MM.1S (cell line): ENCODE data around the gene LTBR.
A peak's percentile ranks its signal among the peaks of the same experiment; 100 is the strongest.
"Not testable (repeated sequence)": the region's sequence is repeated elsewhere in the genome, so short reads cannot be mapped to it uniquely, and the experiment has no call there.

Experiments used
- DNase-seq: peaks from one replicate; pipeline ENCODE4 v3.0.0-alpha.2; 2015
- H2AFZ ChIP-seq: fragments of 300-600 bp; sonication (generic); 2 replicates; pipeline ENCODE4 v1.6.0; 2016; ENCODE audit warnings: antibody characterized with exemption, low read length
- H3F3A ChIP-seq: fragments of 300-600 bp; sonication (generic); 2 replicates; pipeline ENCODE4 v1.6.1; 2016; ENCODE audit warnings: mild to moderate bottlenecking, antibody characterized with exemption, low read length, moderate library complexity, mixed read lengths; ENCODE audit not compliant: insufficient read depth
- H3K27ac ChIP-seq: fragments of 300-600 bp; sonication (generic); 2 replicates; pipeline ENCODE4 v1.5.1; 2016; ENCODE audit warnings: mild to moderate bottlenecking, low read length
- H3K27me3 ChIP-seq: fragments of 300-600 bp; sonication (generic); replicated peaks from 2 replicates; pipeline ENCODE4 v1.6.0; 2016; ENCODE audit warnings: low read length; ENCODE audit not compliant: insufficient read depth
- H3K36me3 ChIP-seq: fragments of 300-600 bp; sonication (generic); replicated peaks from 2 replicates; pipeline ENCODE4 v1.6.1; 2016; ENCODE audit warnings: mild to moderate bottlenecking, low read length, mixed read lengths; ENCODE audit not compliant: insufficient read depth
- H3K4me1 ChIP-seq: fragments of 300-600 bp; sonication (generic); 2 replicates; pipeline ENCODE4 v1.6.1; 2016; ENCODE audit warnings: low read length, mixed read lengths
- H3K4me2 ChIP-seq: fragments of 300-600 bp; sonication (generic); 2 replicates; pipeline ENCODE4 v1.6.0; 2016; ENCODE audit warnings: low read depth, low read length
- H3K4me3 ChIP-seq: fragments of 300-600 bp; sonication (generic); 2 replicates; pipeline ENCODE4 v1.5.1; 2016; ENCODE audit warnings: low read length, mixed read lengths
- H3K79me2 ChIP-seq: fragments of 300-600 bp; sonication (generic); 2 replicates; pipeline ENCODE4 v1.6.1; 2016; ENCODE audit warnings: mixed run types, low read length, mixed read lengths
- H3K9ac ChIP-seq: fragments of 300-600 bp; sonication (generic); 2 replicates; pipeline ENCODE4 v1.6.1; 2016; ENCODE audit warnings: low read length, mixed read lengths
- H3K9me2 ChIP-seq: fragments of 300-600 bp; sonication (generic); replicated peaks from 2 replicates; pipeline ENCODE4 v1.6.1; 2016; ENCODE audit warnings: mild to moderate bottlenecking, low read length, mixed read lengths; ENCODE audit not compliant: insufficient read depth
- H3K9me3 ChIP-seq: fragments of 300-600 bp; sonication (generic); replicated peaks from 2 replicates; pipeline ENCODE4 v1.6.1; 2016; ENCODE audit warnings: mild to moderate bottlenecking, low read length, mixed read lengths; ENCODE audit not compliant: insufficient read depth
- H4K20me1 ChIP-seq: fragments of 300-600 bp; sonication (generic); 2 replicates; pipeline ENCODE4 v1.6.1; 2016; ENCODE audit warnings: mild to moderate bottlenecking, low read length, moderate library complexity, mixed read lengths; ENCODE audit not compliant: insufficient read depth
- EZH2 ChIP-seq: fragments of 300-600 bp; sonication (generic); optimal IDR thresholded peaks from 2 replicates; pipeline ENCODE3; 2017; ENCODE audit warnings: low read depth, mild to moderate bottlenecking, antibody characterized with exemption, low read length, mixed read lengths
- EZH2phosphoT487 ChIP-seq: fragments of 300-600 bp; sonication (generic); IDR thresholded peaks from 2 replicates; pipeline ENCODE4 v1.6.1; 2018; ENCODE audit warnings: antibody characterized with exemption, low read length
- TF ChIP-seq, protein P1 (sequence below): fragments of 300-600 bp; sonication (generic); IDR thresholded peaks from 2 replicates; pipeline ENCODE4 v1.5.1; 2016; ENCODE audit warnings: antibody characterized with exemption, low read length, mixed read lengths

The LTBR gene

DNA sequence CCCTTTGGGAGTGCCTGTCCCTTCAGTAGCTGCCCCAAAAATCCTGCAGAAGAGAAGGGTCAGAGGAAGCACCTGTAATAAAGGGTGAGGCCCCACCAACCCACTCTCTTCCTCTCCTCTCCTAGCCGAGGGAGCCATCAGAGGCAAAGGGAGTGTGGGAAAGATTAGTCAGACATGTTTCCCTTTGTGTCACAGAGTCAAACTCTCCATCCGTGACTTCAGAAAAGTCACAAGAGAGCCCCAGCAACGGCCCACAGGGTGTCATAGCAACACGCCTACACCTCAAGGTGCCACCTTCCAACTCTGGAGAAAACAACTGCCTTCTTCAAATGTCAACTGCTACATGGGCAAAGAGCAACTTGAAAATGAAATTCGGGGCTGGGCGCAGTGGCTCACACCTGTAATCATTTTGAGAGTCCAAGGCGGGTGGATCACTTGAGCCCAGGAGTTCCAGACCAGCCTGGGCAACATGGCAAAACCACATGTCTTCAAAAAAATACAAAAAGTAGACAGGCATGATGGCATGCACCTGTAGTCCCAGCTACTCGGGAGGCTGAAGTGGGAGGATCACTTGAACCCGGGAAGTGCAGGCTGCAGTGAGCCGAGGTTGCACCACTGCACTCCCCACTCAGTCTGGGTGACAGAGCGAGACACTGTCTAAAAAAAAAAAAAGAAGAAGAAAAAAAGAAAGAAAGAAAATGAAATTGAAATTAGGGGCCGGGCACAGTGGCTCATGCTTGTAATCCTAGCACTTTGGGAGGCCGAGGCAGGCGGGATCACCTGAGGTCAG lies 43.1 kb downstream of the LTBR start:
- no peaks in the 10 kb centered on the region for H3K79me2 ChIP-seq
- peaks cover 9% of the 10 kb centered on the region for H3K4me1 ChIP-seq
- DNase-seq, result peak; percentile 58
- H3K9me3 ChIP-seq, result no peaks in the 10 kb centered on the region
- H2AFZ ChIP-seq, result peak overlapping the region; percentile 40
- H3K4me2 ChIP-seq, result 0 out of 2 replicates have a peak overlapping the region, but pooled peaks have one; percentile 12
- peak overlapping the region; percentile 60 for H3K27ac ChIP-seq
- no peaks in the 10 kb centered on the region for H3K9me2 ChIP-seq
- H4K20me1 ChIP-seq, result no peaks in the 10 kb centered on the region
- TF ChIP-seq, protein P1, sequence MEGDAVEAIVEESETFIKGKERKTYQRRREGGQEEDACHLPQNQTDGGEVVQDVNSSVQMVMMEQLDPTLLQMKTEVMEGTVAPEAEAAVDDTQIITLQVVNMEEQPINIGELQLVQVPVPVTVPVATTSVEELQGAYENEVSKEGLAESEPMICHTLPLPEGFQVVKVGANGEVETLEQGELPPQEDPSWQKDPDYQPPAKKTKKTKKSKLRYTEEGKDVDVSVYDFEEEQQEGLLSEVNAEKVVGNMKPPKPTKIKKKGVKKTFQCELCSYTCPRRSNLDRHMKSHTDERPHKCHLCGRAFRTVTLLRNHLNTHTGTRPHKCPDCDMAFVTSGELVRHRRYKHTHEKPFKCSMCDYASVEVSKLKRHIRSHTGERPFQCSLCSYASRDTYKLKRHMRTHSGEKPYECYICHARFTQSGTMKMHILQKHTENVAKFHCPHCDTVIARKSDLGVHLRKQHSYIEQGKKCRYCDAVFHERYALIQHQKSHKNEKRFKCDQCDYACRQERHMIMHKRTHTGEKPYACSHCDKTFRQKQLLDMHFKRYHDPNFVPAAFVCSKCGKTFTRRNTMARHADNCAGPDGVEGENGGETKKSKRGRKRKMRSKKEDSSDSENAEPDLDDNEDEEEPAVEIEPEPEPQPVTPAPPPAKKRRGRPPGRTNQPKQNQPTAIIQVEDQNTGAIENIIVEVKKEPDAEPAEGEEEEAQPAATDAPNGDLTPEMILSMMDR, result no peak
- TF ChIP-seq EZH2 (no peak), EZH2phosphoT487 (no peak)
- no peaks in the 10 kb centered on the region for H3K36me3 ChIP-seq
- H3F3A ChIP-seq, result no peaks in the 10 kb centered on the region
- H3K4me3 ChIP-seq, result no peak overlapping the region
- H3K27me3 ChIP-seq, result no peaks in the 10 kb centered on the region
- peak overlapping the region; percentile 2; the same call in 1 of the 2 replicates for H3K9ac ChIP-seq

DNA sequence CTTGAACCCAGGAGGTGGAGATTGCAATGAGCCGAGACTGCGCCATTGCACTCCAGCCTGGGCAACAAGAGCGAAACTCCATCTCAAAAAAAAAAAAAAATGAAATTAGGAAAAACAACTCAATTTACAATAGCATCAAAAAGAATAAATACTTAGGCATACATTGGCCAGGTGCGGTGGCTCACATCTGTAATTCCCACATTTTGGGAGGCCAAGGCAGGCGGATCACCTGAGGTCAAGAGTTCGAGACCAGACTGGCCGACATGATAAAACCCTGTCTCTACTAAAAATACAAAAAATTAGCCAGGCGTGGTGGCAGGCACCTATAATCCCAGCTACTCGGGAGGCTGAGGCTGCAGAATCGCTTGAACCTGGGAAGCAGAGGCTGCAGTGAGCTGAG lies 43.8 kb downstream of the LTBR start:
- H2AFZ ChIP-seq, H3K4me1 ChIP-seq, H3K4me3 ChIP-seq, H3K9me2 ChIP-seq, H4K20me1 ChIP-seq, H3K36me3 ChIP-seq, H3K79me2 ChIP-seq, H3K9me3 ChIP-seq, H3F3A ChIP-seq, DNase-seq, H3K4me2 ChIP-seq, H3K27me3 ChIP-seq: not testable (repeated sequence)
- Histone ChIP-seq H3K9ac (peak overlapping the region; percentile 2; the same call in 1 of the 2 replicates), H3K27ac (peak overlapping the region; percentile 60; the same call in 1 of the 2 replicates)

DNA sequence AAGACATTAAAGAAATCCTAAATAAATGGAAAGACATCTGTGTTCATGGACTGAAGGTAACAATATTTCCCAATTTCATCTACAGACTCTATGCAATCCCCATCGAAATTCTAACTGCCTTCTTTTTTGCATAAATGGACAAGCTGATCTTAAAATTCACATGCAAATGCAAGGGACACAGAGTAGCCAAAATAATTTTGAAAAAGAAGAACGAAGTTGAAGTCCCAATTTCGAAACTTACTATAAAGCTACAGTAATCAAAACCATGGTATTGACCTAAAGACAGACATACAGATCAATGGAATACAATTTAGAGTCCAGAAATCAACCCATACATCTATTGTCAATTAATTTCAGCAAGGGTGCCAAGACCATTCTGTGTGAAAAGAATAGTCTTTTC lies 44.4 kb downstream of the LTBR start:
- H2AFZ ChIP-seq, result no peak overlapping the region
- H4K20me1 ChIP-seq, result no peaks in the 10 kb centered on the region
- TF ChIP-seq EZH2 (no peak), EZH2phosphoT487 (no peak)
- TF ChIP-seq, protein P1, result no peak
- H3F3A ChIP-seq, result no peaks in the 10 kb centered on the region
- H3K4me1 ChIP-seq, result peaks cover 7% of the 10 kb centered on the region
- no peaks in the 10 kb centered on the region for H3K27me3 ChIP-seq
- no peaks in the 10 kb centered on the region for H3K9me3 ChIP-seq
- DNase-seq, result no peak
- no peak overlapping the region for H3K9ac ChIP-seq
- H3K9me2 ChIP-seq, result no peaks in the 10 kb centered on the region
- no peak overlapping the region for H3K4me2 ChIP-seq
- no peak overlapping the region for H3K4me3 ChIP-seq
- no peaks in the 10 kb centered on the region for H3K79me2 ChIP-seq
- H3K27ac ChIP-seq, result no peak overlapping the region
- no peaks in the 10 kb centered on the region for H3K36me3 ChIP-seq
